Stimulated activated CD8-positive, alpha-beta memory T cell treated with anti-CD3 and anti-CD28 coated beads, Interleukin-4, amount 100 ng/mL, for 48 hours (primary cell): Measurements from ENCODE around the gene CPLX1.
A peak's percentile ranks its signal among the peaks of the same experiment; 100 is the strongest.
"Not testable (repeated sequence)": the region's sequence is repeated elsewhere in the genome, so short reads cannot be mapped to it uniquely, and the experiment has no call there.

Source experiments
- DNase-seq: peaks from one replicate; pipeline ENCODE4 v3.0.0-alpha.2; 2020

The CPLX1 gene

GRCh38 chr4:819401-820229, 6.3 kb downstream of the CPLX1 start:
- DNase-seq = no peak

DNA sequence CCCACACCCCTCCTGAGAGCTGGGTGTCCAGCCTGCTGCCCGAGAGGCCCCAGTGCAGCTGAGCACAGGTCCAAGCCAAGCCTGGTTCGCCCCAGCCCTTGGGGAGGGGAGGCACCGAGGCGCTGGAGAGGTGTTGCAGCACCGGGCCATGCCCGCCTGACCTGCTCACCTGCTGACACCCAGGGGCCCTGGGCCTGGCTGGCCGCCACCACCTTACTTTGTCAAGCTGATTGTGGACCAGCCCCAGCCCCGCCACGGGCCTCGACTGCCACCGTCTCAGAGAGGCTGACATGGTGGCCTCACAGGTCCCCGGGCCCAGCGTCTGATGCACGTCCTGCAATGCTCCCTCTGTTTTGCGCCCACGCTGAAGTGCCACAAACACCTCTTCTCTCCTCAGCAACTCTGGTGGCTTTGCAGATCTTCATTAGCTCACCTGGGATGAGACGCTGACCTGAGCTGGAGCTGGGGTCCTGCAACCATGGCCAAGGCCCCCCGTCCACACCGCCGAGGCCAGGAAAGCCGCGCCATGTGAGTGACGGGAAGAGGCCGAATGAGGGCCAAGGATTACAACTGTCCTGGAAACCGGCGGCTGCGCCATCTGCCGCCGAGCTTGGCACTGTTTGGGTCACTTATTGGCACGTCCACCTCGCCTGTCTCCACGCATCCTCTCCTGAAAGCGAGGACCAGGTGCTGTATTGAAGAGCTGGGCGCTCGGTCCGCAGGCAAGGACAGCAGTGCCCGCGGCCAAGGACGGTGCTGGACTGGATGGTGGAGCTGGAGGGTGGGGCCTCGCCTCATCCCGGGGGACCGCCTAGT, 7.6 kb downstream of the CPLX1 start:
- DNase-seq = no peak

GRCh38 chr4:815464-816146, 10.3 kb downstream of the CPLX1 start:
- DNase-seq = no peak

DNA sequence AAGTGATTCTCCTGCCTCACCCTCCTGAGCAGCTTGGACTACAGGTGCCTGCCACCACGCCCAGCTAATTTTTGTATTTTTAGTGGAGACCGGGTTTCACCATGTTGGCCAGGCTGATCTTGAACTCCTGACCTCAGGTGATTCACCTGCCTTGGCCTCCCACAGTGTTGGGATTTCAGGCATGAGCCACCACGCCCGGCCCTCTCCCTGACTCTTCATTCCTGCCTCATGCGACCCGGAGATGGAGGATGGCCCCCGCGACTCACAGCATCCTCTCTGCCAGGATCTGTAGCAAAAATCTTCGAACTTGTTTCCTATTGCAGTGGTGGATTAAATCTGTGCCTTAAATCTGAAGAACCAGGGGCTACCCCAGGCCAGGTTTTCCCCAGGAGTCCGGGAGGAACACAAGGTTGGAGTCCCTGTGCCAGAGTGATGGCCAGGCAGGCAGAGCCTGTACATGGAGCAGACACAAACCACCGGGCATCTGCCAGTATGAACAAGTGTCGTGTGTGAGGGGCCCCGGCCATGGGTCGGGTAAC, 11.5 kb downstream of the CPLX1 start:
- DNase-seq = no peak

- no peak for DNase-seq
Measured at GRCh38 chr4:813900-814299, 12.0 kb downstream of the CPLX1 start.

DNA sequence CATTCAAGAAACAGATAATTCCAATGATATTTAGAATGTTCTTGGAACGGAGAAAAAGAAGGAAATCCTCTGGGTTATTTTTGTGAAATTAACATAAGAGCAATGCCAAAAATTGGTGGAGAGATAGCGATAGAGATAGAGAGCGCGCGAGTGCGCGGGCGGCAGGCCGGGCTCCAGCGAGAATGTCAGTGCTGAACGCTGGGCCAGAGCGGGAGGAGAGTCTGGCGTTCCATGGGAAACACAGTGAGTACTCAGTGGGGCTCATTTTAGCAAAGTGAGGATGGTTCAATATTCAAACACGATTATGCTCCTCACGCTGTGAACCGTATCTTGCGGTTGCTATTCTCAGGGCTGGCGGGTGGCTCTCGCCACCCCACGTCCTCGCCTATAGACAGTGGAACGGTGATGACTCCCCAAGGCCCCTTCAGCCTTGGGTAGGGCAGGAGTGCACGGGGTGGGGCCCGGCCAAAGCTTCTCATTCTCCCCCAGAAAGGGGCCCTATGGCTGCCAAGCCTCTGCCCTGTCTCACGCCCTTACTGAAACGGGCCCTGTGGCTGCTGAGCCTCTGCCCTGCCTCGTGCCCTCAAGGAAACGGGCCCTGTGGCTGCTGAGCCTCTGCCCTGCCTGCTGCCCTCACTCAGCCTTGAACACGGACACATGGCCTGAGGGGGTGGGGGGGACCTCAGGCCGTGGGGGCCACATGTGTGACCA, 16.9 kb downstream of the CPLX1 start:
- DNase-seq = no peak

GRCh38 chr4:807792-808191, 18.1 kb downstream of the CPLX1 start:
- DNase-seq = no peak

GRCh38 chr4:806979-807378, 18.9 kb downstream of the CPLX1 start:
- not testable (repeated sequence) for DNase-seq

GRCh38 chr4:804804-805203, 21.1 kb downstream of the CPLX1 start:
- no peak for DNase-seq

- no peak for DNase-seq
Measured at GRCh38 chr4:803884-804283, 22.0 kb downstream of the CPLX1 start.

GRCh38 chr4:801436-802124, 24.3 kb downstream of the CPLX1 start:
- DNase-seq = no peak

DNA sequence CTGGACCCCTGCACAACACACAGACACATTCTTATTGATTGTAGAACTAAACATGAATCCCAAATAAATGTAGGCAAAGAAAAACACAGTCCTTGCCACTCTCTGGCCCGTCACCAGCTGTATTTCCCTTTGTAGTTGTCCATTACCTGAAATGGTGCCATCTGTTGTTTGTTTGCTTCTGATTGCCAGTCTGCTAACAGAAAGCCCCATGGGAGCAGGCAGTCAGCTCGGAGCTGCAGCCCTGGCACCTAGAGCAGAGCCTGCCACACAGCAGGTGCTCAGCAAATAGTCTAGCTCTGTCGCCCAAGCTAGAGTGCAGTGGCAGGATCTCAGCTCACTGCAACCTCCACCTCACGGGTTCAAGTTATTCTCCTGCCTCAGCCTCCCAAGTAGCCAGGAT, 28.9 kb downstream of the CPLX1 start:
- DNase-seq = no peak

- no peak for DNase-seq
Measured at GRCh38 chr4:796206-796605, 29.7 kb downstream of the CPLX1 start.

GRCh38 chr4:795726-796119, 30.2 kb downstream of the CPLX1 start:
- DNase-seq = no peak

DNA sequence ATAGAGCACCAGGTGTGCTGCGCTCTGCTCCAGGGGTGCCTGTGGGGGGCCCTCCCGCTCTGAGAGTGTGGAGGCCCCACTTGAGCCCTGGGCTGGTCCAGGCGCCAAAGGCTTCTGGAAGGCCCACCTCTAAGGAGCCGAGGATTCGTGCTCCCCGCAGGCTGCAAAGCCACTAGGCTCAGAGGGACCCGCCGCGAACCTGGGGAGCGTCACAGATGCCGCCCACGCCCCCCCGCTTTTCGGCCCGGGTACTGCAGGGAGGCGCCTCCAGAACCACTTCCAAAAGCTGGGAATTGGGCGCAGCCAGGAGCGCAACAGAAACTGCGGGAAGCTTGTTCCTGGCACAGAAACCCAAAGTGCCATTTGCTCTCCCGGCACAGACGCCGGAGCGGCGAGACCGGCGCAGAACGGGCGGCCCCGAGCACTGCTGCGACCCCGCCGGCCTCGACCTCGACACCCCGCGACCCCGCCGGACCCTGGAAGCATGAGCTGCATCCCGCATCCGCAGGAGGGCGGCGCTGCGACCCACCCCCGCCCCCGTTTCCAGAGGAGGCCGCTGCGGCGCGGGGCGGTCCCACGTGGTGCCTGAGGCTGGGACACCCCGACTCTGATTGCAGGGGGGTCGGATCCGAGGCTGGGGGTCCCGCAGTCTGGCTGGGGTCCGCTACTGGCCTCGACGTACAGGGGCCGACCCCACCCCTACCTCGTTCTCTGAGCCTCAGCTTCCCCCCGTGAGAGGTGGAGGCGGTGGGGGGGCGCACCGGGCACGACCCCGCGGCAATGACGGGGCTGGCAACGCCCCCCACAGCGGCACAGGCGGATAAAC, 30.8 kb downstream of the CPLX1 start:
- no peak for DNase-seq

GRCh38 chr4:793941-794621, 31.8 kb downstream of the CPLX1 start:
- no peak for DNase-seq

DNA sequence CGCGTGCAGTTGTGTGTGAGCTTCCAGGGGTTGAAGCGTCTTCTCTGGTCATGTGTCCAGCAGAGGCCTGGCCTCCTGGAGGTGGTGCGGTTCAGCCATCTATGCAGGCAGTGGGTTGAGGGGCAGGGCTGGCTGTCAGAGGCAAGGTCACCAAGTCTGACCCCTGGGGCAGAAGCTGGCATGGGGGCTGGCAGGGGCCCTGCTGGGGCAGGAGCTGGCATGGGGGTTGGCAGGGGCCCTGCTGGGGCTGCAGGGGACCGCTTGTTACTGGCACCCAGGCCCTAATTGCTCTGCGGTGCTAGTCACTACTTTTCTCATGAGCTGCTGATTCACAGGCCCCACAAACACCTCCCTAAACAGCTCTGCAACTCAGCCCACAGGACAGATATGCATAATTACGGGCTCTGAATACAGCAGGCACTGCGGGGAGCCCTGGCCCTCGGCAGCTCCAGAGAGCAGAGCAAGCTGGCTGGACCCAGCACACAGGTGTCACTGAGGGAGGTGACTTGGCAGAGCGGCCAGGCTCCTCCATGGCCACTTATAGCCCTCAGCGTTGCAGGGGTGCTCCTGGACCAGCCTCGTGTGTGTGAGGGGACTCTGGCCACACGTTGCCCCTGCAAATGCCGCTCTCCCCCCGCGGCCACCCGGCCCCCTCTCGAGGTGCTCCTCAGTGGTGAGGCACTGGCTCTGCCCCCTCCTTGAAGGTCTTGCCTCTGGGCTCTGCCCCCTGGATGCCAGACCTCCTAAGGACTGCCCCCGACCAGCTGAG, 32.7 kb downstream of the CPLX1 start:
- no peak for DNase-seq

GRCh38 chr4:792626-793092, 33.3 kb downstream of the CPLX1 start:
- no peak for DNase-seq

DNA sequence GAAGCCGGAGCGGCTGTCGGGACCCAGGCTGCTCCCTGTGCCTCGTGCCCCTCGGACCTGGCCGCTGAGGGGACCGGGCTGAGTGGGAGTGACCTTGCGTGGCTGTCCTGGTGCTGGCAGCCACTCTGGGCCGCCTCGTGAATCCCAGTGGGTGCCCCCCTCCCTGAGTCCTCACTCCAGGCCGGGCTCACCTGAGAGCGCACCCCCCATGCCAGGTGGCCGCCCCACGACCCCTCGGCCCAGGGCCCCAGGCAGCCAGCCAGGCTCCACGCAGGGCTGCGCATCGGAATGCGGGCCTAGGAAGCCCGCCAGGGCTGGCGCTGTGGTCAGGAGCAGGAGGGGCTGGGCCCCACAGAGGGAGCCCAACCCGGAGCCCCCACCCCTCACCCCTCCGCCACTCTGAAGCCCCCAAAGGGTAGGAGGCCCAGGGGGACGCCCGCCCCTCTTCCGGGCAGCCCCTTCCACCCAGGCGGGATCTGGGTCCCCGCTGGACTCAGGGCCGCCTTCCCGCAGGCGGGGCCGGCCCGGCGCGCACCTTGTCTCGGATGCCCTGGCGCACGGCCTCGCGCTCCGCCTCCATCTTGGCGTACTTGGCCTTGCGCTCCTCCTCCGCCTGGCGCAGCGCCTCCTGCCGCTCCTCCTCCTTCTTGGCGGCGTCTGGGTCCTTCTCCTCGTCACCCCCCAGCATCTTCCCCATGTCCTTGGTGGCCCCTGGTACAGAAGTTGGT, 33.9 kb downstream of the CPLX1 start:
- DNase-seq = peak; percentile 59
